ENCODE data around the gene RABGGTA.
"Not testable (repeated sequence)": the region's sequence is repeated elsewhere in the genome, so short reads cannot be mapped to it uniquely, and the experiment has no call there.

The RABGGTA gene

GRCh38 chr14:24238123-24238522 lies 33.3 kb downstream of the RABGGTA start:
- no peak for DNase-seq

DNA sequence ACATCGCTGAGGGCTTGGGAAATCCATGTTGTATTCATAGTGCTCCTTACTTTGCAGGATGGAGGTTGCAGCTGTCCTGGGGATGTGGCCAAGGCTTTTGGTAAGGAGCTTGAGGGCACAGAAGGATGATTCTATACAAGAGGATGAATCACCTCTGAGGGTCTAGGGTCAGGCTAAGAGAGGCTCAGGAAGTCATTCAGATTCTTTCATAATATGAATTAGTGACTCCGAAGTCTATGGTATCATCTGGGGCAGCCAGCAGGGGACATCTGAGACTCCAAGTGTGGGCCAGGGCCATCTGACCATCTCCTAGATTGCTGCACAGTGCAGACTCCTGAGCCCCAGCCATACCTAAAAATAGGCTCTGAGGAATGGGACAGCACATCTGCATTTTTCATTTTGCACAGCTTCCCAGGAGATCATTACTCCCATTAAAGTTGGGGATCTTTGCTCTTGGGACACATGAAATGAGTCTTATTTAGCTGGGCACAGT lies 33.9 kb downstream of the RABGGTA start:
- DNase-seq, result no peak

DNA sequence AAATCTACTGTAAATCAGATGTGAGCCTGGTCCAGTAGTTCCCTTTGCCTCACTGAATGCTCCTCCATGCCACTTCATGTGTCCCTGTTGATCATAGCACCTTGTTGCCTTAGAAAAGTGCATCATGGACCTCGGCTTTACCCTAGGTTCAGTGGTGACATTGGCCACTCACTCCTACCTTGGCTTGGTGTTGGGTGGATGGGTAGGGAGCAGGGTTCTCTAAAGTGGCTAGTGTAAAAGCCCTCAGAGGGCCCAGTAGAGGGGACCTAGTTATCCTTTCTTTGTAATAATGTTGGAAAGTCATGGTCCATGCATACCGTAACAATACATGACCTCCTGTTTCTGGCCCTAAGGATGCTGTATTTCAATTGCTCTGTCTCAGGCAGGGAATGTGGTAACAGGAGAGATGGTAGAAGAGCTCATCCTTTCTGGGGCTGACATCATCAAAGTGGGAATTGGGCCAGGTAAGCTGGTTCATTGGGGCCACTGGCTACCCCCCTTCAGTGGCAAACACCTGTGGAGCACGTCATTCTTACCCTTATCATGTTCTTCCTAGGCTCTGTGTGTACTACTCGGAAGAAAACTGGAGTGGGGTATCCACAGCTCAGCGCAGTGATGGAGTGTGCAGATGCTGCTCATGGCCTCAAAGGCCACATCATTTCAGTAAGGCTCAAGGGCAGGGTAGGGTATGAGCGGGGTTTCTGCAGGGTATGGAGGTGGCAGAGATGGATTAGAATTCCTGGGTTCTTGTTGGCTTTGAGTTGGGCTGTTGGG lies 34.5 kb downstream of the RABGGTA start:
- DNase-seq, result no peak

DNA sequence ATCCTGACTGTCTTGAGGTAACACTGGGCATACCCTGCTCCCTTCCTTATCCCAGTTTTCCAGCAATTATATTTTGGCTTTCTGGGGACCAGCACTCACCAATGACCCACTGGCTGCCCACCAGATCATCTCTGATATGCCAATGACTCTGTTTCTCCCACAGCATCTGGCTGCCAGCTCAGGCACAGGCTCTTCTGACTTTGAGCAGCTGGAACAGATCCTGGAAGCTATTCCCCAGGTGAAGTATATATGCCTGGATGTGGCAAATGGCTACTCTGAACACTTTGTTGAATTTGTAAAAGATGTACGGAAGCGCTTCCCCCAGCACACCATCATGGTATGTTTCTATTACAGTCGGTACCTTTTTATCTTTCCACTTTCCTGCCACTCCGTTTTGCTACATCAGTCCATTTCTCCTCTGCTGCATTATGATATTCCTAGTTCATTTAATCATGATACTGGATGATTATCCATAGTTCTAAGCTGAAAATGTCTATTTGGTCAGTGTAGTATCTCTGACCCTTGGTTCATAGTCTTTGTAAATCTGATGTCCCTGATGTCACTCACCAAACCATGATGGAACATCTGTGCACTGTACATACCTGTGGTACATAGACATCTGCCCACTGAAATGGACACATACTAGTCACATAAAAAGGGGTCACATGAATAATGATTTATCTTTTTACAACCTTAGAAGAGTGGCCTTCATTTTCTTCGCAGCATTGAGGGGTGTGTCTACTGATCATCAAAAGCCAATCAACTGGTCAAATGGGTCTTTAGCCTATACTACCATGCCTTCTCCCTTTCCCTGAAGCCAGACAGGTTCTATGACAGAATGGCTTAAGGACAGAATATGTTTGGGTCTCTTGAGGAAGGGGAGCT lies 35.4 kb downstream of the RABGGTA start:
- no peak for DNase-seq

GRCh38 chr14:24234095-24235005 lies 37.0 kb downstream of the RABGGTA start:
- no peak for DNase-seq

- DNase-seq, result no peak
Measured at GRCh38 chr14:24233538-24233866, 37.9 kb downstream of the RABGGTA start.

- no peak for DNase-seq
Measured at GRCh38 chr14:24232645-24233537, 38.5 kb downstream of the RABGGTA start, which contains the start of gene GMPR2. Gene GMPR2, plus strand, starts transcription at chr14:24232929. Its CDS starts 325 bp downstream, at chr14:24233254.

DNA sequence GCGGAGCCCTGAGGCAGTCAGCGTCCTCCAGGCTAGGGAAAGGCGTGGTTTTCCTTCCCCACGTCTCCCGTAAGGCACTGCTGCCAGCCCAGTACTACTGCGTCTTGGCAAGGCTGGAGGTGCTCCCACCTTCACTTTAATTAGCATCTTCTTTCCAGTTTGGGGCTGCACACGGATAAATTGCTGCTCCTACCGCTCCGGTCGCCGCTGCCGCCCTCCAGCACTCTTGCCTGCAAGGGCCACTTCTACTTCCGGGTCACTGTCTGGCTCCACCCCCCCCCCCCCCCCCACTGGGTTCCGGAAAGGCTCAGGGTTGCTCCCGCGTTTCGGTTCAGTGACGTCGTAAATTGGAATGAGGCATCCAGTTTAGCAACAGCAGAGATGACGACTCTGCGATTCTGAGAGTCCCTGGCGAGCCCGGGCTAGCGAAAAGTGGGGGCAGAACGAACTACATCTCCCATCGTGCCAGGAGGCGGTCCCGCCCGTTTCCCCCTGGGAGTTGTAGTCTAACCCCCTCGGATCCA lies 39.2 kb downstream of the RABGGTA start, which contains the start of gene NEDD8:
NEDD8 (minus strand) TSS at position 247 of the 524 bp plus-strand sequence; CDS start at position 147, 100 bp downstream.
- DNase-seq, result peak; percentile 94

DNA sequence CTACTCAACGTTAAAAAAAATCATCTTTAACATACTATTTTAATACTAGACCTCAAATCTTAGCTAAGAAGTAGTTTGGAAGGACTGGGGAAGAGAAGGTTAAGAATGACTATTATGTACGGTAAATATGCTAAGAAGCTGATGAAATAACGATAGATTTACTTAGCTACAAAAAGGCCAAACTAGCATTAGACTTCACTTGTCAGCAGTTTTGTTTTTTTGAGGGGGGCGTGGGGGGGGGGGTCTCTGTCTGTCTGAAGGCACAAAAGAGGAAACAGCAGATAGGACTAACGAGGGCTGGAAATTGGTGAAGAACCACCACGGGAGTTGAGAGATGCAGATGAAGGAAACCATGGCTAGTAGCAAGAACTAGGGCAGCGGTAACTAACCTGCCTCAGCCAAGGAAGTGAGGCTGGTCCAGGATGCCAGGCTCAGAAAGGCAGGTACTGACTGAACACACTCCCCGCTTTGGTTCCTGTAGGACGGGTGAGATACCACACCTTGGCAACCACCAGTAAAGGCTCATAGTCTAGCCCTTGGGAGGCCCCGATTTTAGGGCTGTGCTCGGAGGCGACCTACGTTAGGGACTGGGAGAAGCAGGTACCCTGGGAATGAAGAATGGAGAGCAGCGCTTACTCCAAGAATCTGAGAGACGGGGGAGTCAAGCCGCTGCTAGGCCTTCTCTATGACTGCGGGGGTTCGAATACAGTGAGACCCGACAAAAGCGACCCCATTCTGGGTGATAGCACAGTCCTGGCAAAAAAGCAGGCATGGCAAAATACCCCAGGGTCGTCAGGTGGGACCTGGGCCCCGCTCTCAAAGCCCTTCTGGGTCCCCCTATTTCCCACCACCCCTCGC lies 39.9 kb downstream of the RABGGTA start:
- no peak for DNase-seq

GRCh38 chr14:24228902-24229301 lies 42.5 kb downstream of the RABGGTA start:
- DNase-seq, result no peak

DNA sequence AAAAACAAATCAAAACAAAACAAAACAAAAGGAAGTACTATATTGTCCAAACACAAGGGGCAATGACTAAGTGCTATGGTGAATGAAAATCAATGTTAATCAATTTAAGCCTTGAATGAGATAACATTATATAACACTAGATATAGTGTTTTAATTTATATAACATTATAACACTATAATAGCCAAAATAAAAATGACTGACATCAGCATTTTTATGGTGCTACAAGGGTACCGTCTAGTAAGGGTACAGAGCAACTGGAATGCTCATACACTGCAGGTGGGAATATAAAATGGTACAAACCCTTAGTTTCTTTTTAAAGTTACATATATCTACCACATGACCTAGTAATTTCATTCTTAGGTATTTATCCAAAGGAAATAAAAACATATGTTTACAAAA lies 44.9 kb downstream of the RABGGTA start:
- DNase-seq, result no peak

- no peak for DNase-seq
Measured at GRCh38 chr14:24224618-24225071, 46.8 kb downstream of the RABGGTA start.

DNA sequence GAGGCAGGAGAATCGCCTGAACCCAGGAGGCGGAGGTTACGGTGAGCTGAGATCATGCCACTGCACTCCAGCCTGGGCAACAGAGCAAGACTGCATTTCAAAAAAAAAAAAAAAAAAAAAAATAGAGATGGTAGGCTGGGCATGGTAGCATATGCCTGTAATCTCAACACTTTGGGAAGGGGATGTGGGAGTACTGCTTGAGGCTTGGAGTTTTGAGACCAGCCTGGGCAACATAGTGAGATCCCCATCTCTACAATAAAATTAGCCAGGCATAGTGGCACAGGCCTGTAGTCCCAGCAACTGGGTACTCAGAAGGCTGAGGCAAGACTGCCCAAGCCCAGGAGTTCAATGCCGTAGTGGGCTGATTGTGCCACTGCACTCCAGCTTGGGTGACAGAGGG lies 48.4 kb downstream of the RABGGTA start:
- not testable (repeated sequence) for DNase-seq

DNA sequence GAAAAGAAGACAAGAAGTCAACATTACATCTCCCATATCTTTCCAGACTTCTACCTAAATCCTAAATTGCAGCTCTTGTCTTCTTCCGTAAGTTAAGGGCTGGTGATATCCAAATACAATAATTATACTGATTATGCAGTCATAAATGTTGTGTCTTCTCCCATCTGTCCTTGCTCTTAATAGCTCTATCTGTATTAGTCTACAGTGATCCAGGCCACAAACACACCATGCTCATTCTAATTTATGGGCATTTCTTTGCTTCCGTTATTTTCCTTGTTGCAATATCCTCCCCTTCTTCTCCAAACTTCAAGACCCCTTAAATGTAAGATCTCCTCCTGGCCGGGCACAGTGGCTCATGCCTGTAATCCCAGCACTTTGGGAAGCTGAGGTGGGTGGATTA lies 51.9 kb downstream of the RABGGTA start:
- no peak for DNase-seq

GRCh38 chr14:24219080-24219479 lies 52.3 kb downstream of the RABGGTA start:
- no peak for DNase-seq

- not testable (repeated sequence) for DNase-seq
Measured at GRCh38 chr14:24216876-24217275, 54.5 kb downstream of the RABGGTA start.

DNA sequence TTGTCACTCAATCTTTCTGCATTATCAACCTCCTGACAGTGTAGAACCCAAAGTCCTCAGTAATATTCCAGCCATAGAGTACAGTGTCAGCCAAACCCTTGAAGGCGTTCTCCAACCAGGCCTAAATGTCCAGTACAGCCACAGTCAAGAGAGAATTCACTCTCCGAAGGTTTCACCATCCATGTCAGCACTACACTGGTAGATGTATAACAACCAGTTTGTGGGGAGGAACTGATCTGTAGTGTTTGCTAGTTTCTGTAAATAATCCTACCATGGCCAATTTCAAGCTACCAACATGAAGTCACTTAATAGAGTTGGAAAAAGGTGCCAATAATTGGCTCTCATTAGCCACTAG lies 55.1 kb downstream of the RABGGTA start:
- no peak for DNase-seq
